ENCODE measurements around the gene MRPL49. TPM values are rescaled to one million over a fixed set of nuclear protein-coding genes. Genes with fewer than 3 reads are reported as not detected.

Gene MRPL49
- total and polyA plus RNA-seq, 2 of the 13 experiments (the other 11 are each of a cell fraction or from before 2014, with no cell fraction given) = 39.2 to 53.3 TPM

- Histone ChIP-seq H3K79me2 (ENCODE audit: insufficient read depth, low read length) (peaks cover 31% of the 10 kb centered on the region), H3K4me3 (replicated peaks in 1 of 3; ENCODE audit: insufficient read depth in 1 of 3, low read depth in 2 of 3, low read length in 3 of 3) (peak overlapping the region; percentile 70 to 99 (median 87)), H4K20me1 (ENCODE audit: insufficient read depth, low read length) (no peaks in the 10 kb centered on the region), H3K27me3 (ENCODE audit: control insufficient read depth in 1 of 2, insufficient read depth in 2 of 2, low read length in 2 of 2) (no peaks in the 10 kb centered on the region; a peak in 1 of 5 replicates), H3K9ac (ENCODE audit: insufficient read depth, low read depth, low read length) (peak overlapping the region; percentile 95), H3K9me3 (ENCODE audit: low read length) (no peaks in the 10 kb centered on the region), H2AFZ (ENCODE audit: low read length) (no peak overlapping the region), H3K4me1 (ENCODE audit: insufficient read depth, low read length) (peaks cover 33% of the 10 kb centered on the region), H3K36me3 (replicated peaks in 1 of 2; ENCODE audit: control insufficient read depth in 1 of 2, insufficient read depth in 2 of 2, low read length in 2 of 2) (peaks cover 19 to 28% of the 10 kb centered on the region in 2 experiments), H3K4me2 (ENCODE audit: low read depth, low read length) (peak overlapping the region; percentile 93), H3K27ac (ENCODE audit: extremely low read length, insufficient read depth, low read length) (peak overlapping the region; percentile 83)
- in situ Hi-C loops (cut with HindIII; ENCODE audit: extremely low pct_ligation_motif_present, low pct_unique_long_range_greater_than_20kb) = no loop called here
- BruUV-seq (replicated peaks) = TSS peak; percentile 69
- peak; percentile 8 for FAIRE-seq
- peak; percentile 10 for ATAC-seq
- ChIA-PET POLR2A (no interaction called here), CTCF (ENCODE audit: low intra/inter-chr PET ratio, low total read pairs) (no interaction called here)
- no peak for DNase-seq (ENCODE audit: low spot score)
- intact Hi-C loops (cut with micrococcal nuclease; ENCODE audit: unreplicated experiment) = no loop called here
- TF ChIP-seq LCORL (IDR thresholded peaks at IDR 0.05) = no peak
- 0 out of 2 replicates have a peak, but pooled peaks have one; percentile 6 for TF ChIP-seq LCORL (CRISPR knock-in tag; IDR thresholded peaks at IDR 0.05)
- peak; percentile 10; the same call in 1 of the 2 replicates for TF ChIP-seq ZNF784 (CRISPR knock-in tag; IDR thresholded peaks at IDR 0.05; ENCODE audit: borderline replicate concordance)
- peak in 1 of 2 experiments; percentile 33; a peak in 1 of 4 replicates for TF ChIP-seq POLR2A (IDR thresholded peaks at IDR 0.05; ENCODE audit: insufficient read depth in 1 of 2, low read depth in 2 of 2, low read length in 2 of 2)
- 0 out of 2 replicates have a peak, but pooled peaks have one; percentile 23 for TF ChIP-seq ZNF354B (CRISPR knock-in tag; IDR thresholded peaks at IDR 0.05)
- 0 out of 2 replicates have a peak, but pooled peaks have one; percentile 10 for TF ChIP-seq ZNF33B (CRISPR knock-in tag; IDR thresholded peaks at IDR 0.05)
- TF ChIP-seq ZNF674 (CRISPR knock-in tag; IDR thresholded peaks at IDR 0.05; ENCODE audit: low read depth) = no peak
- TF ChIP-seq ZNF777 (CRISPR knock-in tag; IDR thresholded peaks at IDR 0.05) = no peak
- no peak for TF ChIP-seq HOXA7 (CRISPR knock-in tag; IDR thresholded peaks at IDR 0.05)
- 15% methylated on average over 13 of the region's 23 CpGs for WGBS (ENCODE audit: low lambda C conversion rate)
Measured at GRCh38 chr11:65084598-65085375, 37.3 kb upstream of the MRPL49 start.

Data from HepG2 (cell line).